HFF-Myc (cell line): Measurements from ENCODE around the gene KIF21A.

Experiments used
- DNase-seq: peaks from one replicate; pipeline ENCODE4 v3.0.0-alpha.2; 2011; ENCODE audit warnings: low read depth; ENCODE audit errors: extremely low read depth
- H3K4me3 ChIP-seq: replicated peaks from 2 replicates; pipeline ENCODE4 v1.5.1; 2011; ENCODE audit warnings: low read depth, mild to moderate bottlenecking, control low read depth, low read length
- CTCF ChIP-seq: IDR thresholded peaks from 2 replicates; pipeline ENCODE4 v1.5.1; 2012; ENCODE audit warnings: mild to moderate bottlenecking, low read depth, low read length, control low read depth; ENCODE audit errors: missing control alignments

KIF21A gene

GRCh38 chr12:39367494-39367893, 75.4 kb downstream of the KIF21A start:
- no peak overlapping the region for H3K4me3 ChIP-seq
- no peak for DNase-seq
- no peak for TF ChIP-seq CTCF

GRCh38 chr12:39365364-39366001, 77.4 kb downstream of the KIF21A start:
- no peak overlapping the region for H3K4me3 ChIP-seq
- no peak for TF ChIP-seq CTCF
- DNase-seq = no peak

- H3K4me3 ChIP-seq = no peak overlapping the region
- DNase-seq = no peak
- no peak for TF ChIP-seq CTCF
Observed at GRCh38 chr12:39364196-39364595, 78.7 kb downstream of the KIF21A start.

- no peak overlapping the region for H3K4me3 ChIP-seq
- DNase-seq = no peak
- TF ChIP-seq CTCF = no peak
Observed at GRCh38 chr12:39359645-39360044, 83.3 kb downstream of the KIF21A start.

- H3K4me3 ChIP-seq = no peak overlapping the region
- DNase-seq = no peak
- TF ChIP-seq CTCF = no peak
Observed at GRCh38 chr12:39357041-39357440, 85.9 kb downstream of the KIF21A start.

- H3K4me3 ChIP-seq = no peak overlapping the region
- TF ChIP-seq CTCF = no peak
- DNase-seq = no peak
Observed at GRCh38 chr12:39355841-39356240, 87.1 kb downstream of the KIF21A start.

GRCh38 chr12:39354955-39355354, 88.0 kb downstream of the KIF21A start:
- TF ChIP-seq CTCF = no peak
- no peak for DNase-seq

More at GRCh38 chr12:39354955-39355354, 88.0 kb downstream of the KIF21A start:
- H3K4me3 ChIP-seq = no peak overlapping the region
